SK-N-SH treated with all-trans-retinoic acid at 6 μM for 48 hours (cell line): ENCODE measurements around the gene ULBP3.

ENCODE experiments used
- ATAC-seq: fragments of 200-7000 bp; cut with Tn5 transposase; 3 replicates; pipeline ENCODE4 v1.9.1; 2020; ENCODE audit warnings: mild to moderate bottlenecking, moderate library complexity
- ARNTL ChIP-seq: fragments of 450-650 bp; formaldehyde crosslinking; IDR thresholded peaks from 2 replicates; pipeline ENCODE4 v1.5.0; 2020; ENCODE audit warnings: low read depth, mild to moderate bottlenecking, moderate library complexity, borderline replicate concordance
- BACH2 ChIP-seq: fragments of 250-450 bp; sonication (Bioruptor Pico); IDR thresholded peaks from 2 replicates; pipeline ENCODE4 v1.9.0; 2021; ENCODE audit warnings: mild to moderate bottlenecking, borderline replicate concordance
- CSDC2 ChIP-seq: fragments of 250-450 bp; sonication (Bioruptor Pico); IDR thresholded peaks from 2 replicates; pipeline ENCODE4 v1.5.0; 2020; ENCODE audit warnings: mild to moderate bottlenecking, moderate library complexity
- ESRRG ChIP-seq: fragments of 250-450 bp; sonication (Bioruptor Pico); IDR thresholded peaks from 2 replicates; pipeline ENCODE4 v1.6.1; 2021; ENCODE audit warnings: mild to moderate bottlenecking
- GLIS3 ChIP-seq: fragments of 250-450 bp; sonication (Bioruptor Pico); IDR thresholded peaks from 2 replicates; pipeline ENCODE4 v1.5.0; 2020; ENCODE audit warnings: mild to moderate bottlenecking, moderate library complexity
- ISL1 ChIP-seq: fragments of 250-450 bp; sonication (Bioruptor Pico); IDR thresholded peaks from 2 replicates; pipeline ENCODE4 v2.1.2; 2022; ENCODE audit warnings: mild to moderate bottlenecking, moderate library complexity
- OSR1 ChIP-seq: fragments of 250-450 bp; sonication (Bioruptor Pico); IDR thresholded peaks from 2 replicates; pipeline ENCODE4 v1.8.0; 2022; ENCODE audit warnings: moderate library complexity, mild to moderate bottlenecking, inconsistent platforms
- PPARA ChIP-seq: fragments of 250-450 bp; sonication (Bioruptor Pico); IDR thresholded peaks from 2 replicates; pipeline ENCODE4 v1.5.0; 2020; ENCODE audit warnings: mild to moderate bottlenecking, borderline replicate concordance
- RARB ChIP-seq: fragments of 250-450 bp; sonication (Bioruptor Pico); IDR thresholded peaks from 2 replicates; pipeline ENCODE4 v1.8.0; 2021; ENCODE audit warnings: mild to moderate bottlenecking, moderate library complexity
- SNAI2 ChIP-seq: fragments of 250-450 bp; sonication (Bioruptor Pico); IDR thresholded peaks from 2 replicates; pipeline ENCODE4 v1.5.0; 2020; ENCODE audit warnings: mild to moderate bottlenecking, moderate library complexity
- TOX ChIP-seq: fragments of 250-450 bp; sonication (Bioruptor Pico); IDR thresholded peaks from 2 replicates; pipeline ENCODE4 v1.8.0; 2021; ENCODE audit warnings: mild to moderate bottlenecking, moderate library complexity, borderline replicate concordance
- ZC3H10 ChIP-seq: fragments of 250-450 bp; sonication (Bioruptor Pico); IDR thresholded peaks from 2 replicates; pipeline ENCODE4 v1.5.1; 2021; ENCODE audit warnings: mild to moderate bottlenecking, moderate library complexity
- ZFP3 ChIP-seq: fragments of 250-450 bp; sonication (Bioruptor Pico); IDR thresholded peaks from 2 replicates; pipeline ENCODE4 v1.5.0; 2020; ENCODE audit warnings: mild to moderate bottlenecking, moderate library complexity
- ZFP30 ChIP-seq: fragments of 450-650 bp; formaldehyde crosslinking; IDR thresholded peaks from 2 replicates; pipeline ENCODE4 v1.5.0; 2022; ENCODE audit warnings: mild to moderate bottlenecking, moderate library complexity
- ZNF565 ChIP-seq: fragments of 450-650 bp; formaldehyde crosslinking; conservative IDR thresholded peaks from 2 replicates; pipeline ENCODE4 v1.5.0; 2020; ENCODE audit warnings: low read depth, mild to moderate bottlenecking, moderate library complexity
- ZNF70 ChIP-seq: fragments of 450-650 bp; formaldehyde crosslinking; IDR thresholded peaks from 2 replicates; pipeline ENCODE4 v1.5.0; 2020; ENCODE audit warnings: mild to moderate bottlenecking, moderate library complexity
- ZNF8 ChIP-seq: fragments of 450-650 bp; formaldehyde crosslinking; IDR thresholded peaks from 2 replicates; pipeline ENCODE4 v1.5.0; 2020; ENCODE audit warnings: mild to moderate bottlenecking, moderate library complexity
- TF ChIP-seq, protein P1 (sequence below): fragments of 250-450 bp; sonication (Bioruptor Pico); IDR thresholded peaks from 2 replicates; pipeline ENCODE4 v1.5.1; 2021; ENCODE audit warnings: mild to moderate bottlenecking, moderate library complexity
- TF ChIP-seq, protein P2 (sequence below): fragments of 250-450 bp; sonication (Bioruptor Pico); IDR thresholded peaks from 2 replicates; pipeline ENCODE4 v1.8.0; 2020; ENCODE audit warnings: mild to moderate bottlenecking, moderate library complexity, borderline replicate concordance
- TF ChIP-seq, protein P3 (sequence below): fragments of 250-450 bp; sonication (Bioruptor Pico); IDR thresholded peaks from 2 replicates; pipeline ENCODE4 v1.5.0; 2020; ENCODE audit warnings: mild to moderate bottlenecking, moderate library complexity
- TF ChIP-seq, protein P4 (sequence below): fragments of 250-450 bp; sonication (Bioruptor Pico); IDR thresholded peaks from 2 replicates; pipeline ENCODE4 v1.5.1; 2020; ENCODE audit warnings: low read depth, mild to moderate bottlenecking, moderate library complexity

The ULBP3 gene

DNA sequence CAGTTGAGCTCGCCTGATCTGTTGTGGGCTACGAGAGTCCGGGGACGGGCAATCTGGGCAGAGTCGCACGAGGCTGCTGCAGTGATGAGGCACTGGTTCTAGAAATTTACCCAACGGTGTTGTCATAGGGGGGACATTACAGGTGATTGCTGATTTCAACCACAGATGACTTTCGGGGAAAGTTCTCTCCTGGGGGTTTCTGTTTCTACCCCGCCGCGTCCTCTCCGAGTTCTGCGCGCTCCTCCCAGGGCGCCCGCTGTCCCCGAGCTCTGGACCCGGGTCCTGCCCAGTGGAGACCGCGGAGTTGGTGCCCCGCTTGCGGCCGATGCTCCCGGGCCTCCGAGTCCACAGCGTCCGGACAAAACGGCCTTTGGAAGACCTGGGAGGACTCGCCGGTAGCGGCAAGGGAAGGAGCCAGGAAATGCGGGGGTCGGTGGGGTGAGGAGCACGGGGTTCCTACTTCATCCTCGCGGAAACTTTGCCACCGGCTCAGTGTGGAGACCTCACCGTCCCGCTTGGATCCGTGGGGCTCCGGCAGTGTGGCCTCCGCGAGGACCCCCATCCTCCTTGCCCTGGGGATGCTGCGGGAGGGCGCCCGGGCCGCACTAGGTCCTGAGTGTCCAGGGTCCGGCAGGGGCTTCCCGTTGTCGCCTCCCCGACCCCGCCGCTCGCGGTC is 31.3 kb downstream of the ULBP3 start:
- ATAC-seq, result peak; percentile 27; the same call in 2 of the 3 replicates
- no peak for TF ChIP-seq ARNTL
- no peak for TF ChIP-seq ZNF565 (CRISPR knock-in tag)

DNA sequence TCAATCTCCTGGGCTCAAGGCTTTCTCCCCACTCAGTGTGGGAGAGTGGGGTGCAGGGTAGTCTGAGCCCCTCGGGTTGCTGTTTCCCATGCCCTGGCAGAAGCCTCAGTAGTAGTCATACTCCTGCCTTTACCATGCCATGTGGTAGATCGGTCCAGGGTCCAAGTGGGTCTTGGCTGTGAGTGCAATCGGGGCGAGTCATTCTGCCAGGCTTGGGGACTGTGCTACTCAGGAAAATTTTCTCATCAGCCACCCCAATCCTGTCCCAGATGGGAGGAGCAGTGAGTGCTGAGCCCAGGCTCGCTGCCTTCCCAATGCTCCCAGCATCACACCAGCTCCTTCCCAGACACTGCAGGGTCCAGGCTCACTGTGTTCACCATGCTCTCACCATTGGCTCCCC is 32.8 kb downstream of the ULBP3 start:
- ATAC-seq, result no peak
- TF ChIP-seq CSDC2 (no peak), ZFP30 (CRISPR knock-in tag) (no peak), OSR1 (CRISPR knock-in tag) (no peak)
- TF ChIP-seq, protein P1, sequence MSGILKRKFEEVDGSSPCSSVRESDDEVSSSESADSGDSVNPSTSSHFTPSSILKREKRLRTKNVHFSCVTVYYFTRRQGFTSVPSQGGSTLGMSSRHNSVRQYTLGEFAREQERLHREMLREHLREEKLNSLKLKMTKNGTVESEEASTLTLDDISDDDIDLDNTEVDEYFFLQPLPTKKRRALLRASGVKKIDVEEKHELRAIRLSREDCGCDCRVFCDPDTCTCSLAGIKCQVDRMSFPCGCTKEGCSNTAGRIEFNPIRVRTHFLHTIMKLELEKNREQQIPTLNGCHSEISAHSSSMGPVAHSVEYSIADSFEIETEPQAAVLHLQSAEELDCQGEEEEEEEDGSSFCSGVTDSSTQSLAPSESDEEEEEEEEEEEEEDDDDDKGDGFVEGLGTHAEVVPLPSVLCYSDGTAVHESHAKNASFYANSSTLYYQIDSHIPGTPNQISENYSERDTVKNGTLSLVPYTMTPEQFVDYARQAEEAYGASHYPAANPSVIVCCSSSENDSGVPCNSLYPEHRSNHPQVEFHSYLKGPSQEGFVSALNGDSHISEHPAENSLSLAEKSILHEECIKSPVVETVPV (CRISPR knock-in tag), result no peak
- TF ChIP-seq, protein P2, sequence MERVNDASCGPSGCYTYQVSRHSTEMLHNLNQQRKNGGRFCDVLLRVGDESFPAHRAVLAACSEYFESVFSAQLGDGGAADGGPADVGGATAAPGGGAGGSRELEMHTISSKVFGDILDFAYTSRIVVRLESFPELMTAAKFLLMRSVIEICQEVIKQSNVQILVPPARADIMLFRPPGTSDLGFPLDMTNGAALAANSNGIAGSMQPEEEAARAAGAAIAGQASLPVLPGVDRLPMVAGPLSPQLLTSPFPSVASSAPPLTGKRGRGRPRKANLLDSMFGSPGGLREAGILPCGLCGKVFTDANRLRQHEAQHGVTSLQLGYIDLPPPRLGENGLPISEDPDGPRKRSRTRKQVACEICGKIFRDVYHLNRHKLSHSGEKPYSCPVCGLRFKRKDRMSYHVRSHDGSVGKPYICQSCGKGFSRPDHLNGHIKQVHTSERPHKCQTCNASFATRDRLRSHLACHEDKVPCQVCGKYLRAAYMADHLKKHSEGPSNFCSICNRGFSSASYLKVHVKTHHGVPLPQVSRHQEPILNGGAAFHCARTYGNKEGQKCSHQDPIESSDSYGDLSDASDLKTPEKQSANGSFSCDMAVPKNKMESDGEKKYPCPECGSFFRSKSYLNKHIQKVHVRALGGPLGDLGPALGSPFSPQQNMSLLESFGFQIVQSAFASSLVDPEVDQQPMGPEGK (CRISPR knock-in tag), result no peak

DNA sequence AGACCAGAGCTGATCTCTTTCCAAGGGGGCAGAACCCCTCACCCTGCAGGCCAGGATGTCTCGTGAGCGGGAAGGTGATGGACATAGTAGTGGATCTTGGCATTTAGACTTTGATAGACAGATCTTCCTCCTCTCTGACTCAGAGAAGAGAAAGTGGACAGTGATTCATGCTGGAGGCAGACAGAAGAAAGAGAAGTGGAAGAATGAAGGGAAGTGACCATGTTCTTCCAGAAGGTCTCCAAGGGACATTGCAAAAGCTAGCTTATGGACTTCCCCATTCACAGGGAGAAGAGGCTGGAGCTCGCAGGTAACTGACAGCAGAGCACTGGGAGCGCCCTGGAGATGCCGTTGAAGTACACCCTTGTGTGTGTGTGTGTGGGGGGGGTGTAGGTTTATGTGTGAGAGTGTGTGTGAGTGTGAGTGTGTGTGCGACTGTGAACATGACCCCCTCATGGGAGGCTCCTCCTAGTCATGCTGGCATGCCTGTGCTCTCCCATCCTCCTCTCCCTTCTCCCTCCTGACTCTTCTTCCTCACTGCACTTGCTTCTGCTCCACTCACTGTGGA is 35.6 kb downstream of the ULBP3 start:
- no peak for TF ChIP-seq ZNF70
- TF ChIP-seq SNAI2 (CRISPR knock-in tag), result no peak
- TF ChIP-seq ARNTL, result no peak
- no peak for TF ChIP-seq ZFP30 (CRISPR knock-in tag)
- TF ChIP-seq, protein P3, sequence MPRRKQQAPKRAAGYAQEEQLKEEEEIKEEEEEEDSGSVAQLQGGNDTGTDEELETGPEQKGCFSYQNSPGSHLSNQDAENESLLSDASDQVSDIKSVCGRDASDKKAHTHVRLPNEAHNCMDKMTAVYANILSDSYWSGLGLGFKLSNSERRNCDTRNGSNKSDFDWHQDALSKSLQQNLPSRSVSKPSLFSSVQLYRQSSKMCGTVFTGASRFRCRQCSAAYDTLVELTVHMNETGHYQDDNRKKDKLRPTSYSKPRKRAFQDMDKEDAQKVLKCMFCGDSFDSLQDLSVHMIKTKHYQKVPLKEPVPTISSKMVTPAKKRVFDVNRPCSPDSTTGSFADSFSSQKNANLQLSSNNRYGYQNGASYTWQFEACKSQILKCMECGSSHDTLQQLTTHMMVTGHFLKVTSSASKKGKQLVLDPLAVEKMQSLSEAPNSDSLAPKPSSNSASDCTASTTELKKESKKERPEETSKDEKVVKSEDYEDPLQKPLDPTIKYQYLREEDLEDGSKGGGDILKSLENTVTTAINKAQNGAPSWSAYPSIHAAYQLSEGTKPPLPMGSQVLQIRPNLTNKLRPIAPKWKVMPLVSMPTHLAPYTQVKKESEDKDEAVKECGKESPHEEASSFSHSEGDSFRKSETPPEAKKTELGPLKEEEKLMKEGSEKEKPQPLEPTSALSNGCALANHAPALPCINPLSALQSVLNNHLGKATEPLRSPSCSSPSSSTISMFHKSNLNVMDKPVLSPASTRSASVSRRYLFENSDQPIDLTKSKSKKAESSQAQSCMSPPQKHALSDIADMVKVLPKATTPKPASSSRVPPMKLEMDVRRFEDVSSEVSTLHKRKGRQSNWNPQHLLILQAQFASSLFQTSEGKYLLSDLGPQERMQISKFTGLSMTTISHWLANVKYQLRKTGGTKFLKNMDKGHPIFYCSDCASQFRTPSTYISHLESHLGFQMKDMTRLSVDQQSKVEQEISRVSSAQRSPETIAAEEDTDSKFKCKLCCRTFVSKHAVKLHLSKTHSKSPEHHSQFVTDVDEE, result no peak
- TF ChIP-seq PPARA (CRISPR knock-in tag), result no peak
- no peak for TF ChIP-seq ZFP3 (CRISPR knock-in tag)
- no peak for TF ChIP-seq TOX (CRISPR knock-in tag)
- no peak for TF ChIP-seq ESRRG
- TF ChIP-seq BACH2 (CRISPR knock-in tag), result no peak
- no peak for TF ChIP-seq CSDC2
- TF ChIP-seq RARB, result no peak
- TF ChIP-seq OSR1 (CRISPR knock-in tag), result no peak
- TF ChIP-seq ZC3H10 (CRISPR knock-in tag), result no peak
- TF ChIP-seq GLIS3 (CRISPR knock-in tag), result no peak
- no peak for ATAC-seq

DNA sequence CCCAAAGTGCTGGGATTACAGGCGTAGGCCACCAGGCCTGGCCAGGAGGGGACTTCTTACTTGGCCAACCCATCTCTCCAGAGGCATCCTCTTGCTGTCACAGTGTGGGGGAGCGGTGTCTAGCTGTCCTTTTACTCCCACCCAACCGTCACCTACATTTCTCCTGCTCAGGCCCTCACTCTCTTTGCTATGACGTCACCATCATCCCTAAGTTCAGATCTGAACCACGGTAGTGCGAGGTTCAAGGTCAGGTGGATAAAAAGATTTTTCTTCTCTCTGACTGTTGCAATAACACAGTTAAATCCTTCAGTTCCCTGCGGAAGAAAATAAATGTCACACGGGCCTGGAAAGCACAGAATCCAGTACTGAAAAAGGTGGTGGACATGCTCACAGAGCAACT is 36.3 kb downstream of the ULBP3 start:
- ATAC-seq, result no peak
- TF ChIP-seq, protein P2 (CRISPR knock-in tag), result no peak
- TF ChIP-seq GLIS3 (CRISPR knock-in tag), result no peak
- no peak for TF ChIP-seq OSR1 (CRISPR knock-in tag)
- TF ChIP-seq ISL1 (CRISPR knock-in tag), result no peak
- TF ChIP-seq, protein P4, sequence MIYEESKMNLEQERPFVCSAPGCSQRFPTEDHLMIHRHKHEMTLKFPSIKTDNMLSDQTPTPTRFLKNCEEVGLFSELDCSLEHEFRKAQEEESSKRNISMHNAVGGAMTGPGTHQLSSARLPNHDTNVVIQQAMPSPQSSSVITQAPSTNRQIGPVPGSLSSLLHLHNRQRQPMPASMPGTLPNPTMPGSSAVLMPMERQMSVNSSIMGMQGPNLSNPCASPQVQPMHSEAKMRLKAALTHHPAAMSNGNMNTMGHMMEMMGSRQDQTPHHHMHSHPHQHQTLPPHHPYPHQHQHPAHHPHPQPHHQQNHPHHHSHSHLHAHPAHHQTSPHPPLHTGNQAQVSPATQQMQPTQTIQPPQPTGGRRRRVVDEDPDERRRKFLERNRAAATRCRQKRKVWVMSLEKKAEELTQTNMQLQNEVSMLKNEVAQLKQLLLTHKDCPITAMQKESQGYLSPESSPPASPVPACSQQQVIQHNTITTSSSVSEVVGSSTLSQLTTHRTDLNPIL, result no peak
- no peak for TF ChIP-seq ZFP3 (CRISPR knock-in tag)
- no peak for TF ChIP-seq RARB
- TF ChIP-seq, protein P1 (CRISPR knock-in tag), result no peak
- TF ChIP-seq, protein P3, result no peak
- TF ChIP-seq PPARA (CRISPR knock-in tag), result no peak
- TF ChIP-seq BACH2 (CRISPR knock-in tag), result no peak
- TF ChIP-seq ESRRG, result no peak
- TF ChIP-seq ZNF8 (CRISPR knock-in tag), result no peak
